Sigmoid colon (tissue), 7 donors: ENCODE measurements around the gene FRMPD4. TPM values are rescaled to one million over a fixed set of nuclear protein-coding genes. Genes with fewer than 3 reads are reported as not detected.

Experiments used
- DNase-seq: peaks from one replicate; pipeline ENCODE4 v3.0.0-alpha.2; 2019
- H3K27ac ChIP-seq, 4 donors: fragments of 200-600 bp; sonication (generic); one replicate each; pipeline ENCODE4 v1.5.1; 2016 to 2019; ENCODE audit warnings: mild to moderate bottlenecking in 1 of 4
- H3K27me3 ChIP-seq, 3 donors: fragments of 200-600 bp; sonication (generic); one replicate each; pipeline ENCODE4 v1.5.1; 2019; ENCODE audit warnings: mild to moderate bottlenecking in 1 of 3
- H3K36me3 ChIP-seq, 4 donors: fragments of 200-600 bp; sonication (generic); one replicate each; pipeline ENCODE4 v1.5.1; 2016 to 2019
- H3K4me1 ChIP-seq, 4 donors: fragments of 200-600 bp; sonication (generic); one replicate each; pipeline ENCODE4 v1.5.1; 2017 to 2019
- H3K4me3 ChIP-seq, 4 donors: fragments of 200-600 bp; sonication (generic); one replicate each; pipeline ENCODE4 v1.5.1; 2017 to 2019; ENCODE audit warnings: mild to moderate bottlenecking in 2 of 4, moderate library complexity in 1 of 4
- H3K9me3 ChIP-seq, 4 donors: fragments of 200-600 bp in 3 of 4; sonication (generic) in 3 of 4; one replicate each; pipeline versions ENCODE4 v1.5.1 to v1.6.1; 2013 to 2019
- CTCF ChIP-seq, 4 experiments: fragments of 450-650 bp in 3 of 4; fragments of 200-600 bp in 1 of 4; IDR thresholded peaks; one replicate each; pipeline ENCODE4 v1.5.1; 2016 to 2019; ENCODE audit warnings: antibody characterized with exemption in 4 of 4, mild to moderate bottlenecking in 3 of 4, moderate library complexity in 2 of 4
- EP300 ChIP-seq, 4 donors: sonication (generic); formaldehyde crosslinking; IDR thresholded peaks; one replicate each; pipeline ENCODE4 v1.6.1; 2017; ENCODE audit warnings: antibody characterized with exemption in 4 of 4
- POLR2A ChIP-seq, 2 donors: fragments of 450-650 bp; IDR thresholded peaks; one replicate each; pipeline ENCODE4 v1.6.1; 2016; ENCODE audit warnings: antibody characterized with exemption in 2 of 2, mild to moderate bottlenecking in 2 of 2, moderate library complexity in 2 of 2
- POLR2AphosphoS5 ChIP-seq, 4 donors: sonication (generic); formaldehyde crosslinking; IDR thresholded peaks; one replicate each; pipeline ENCODE4 v1.6.1; 2017; ENCODE audit warnings: antibody characterized with exemption in 4 of 4
- WGBS, 2 donors: extraction: QIAGEN DNeasy Blood & Tissue Kit; methylation state at CpG; one replicate each; pipeline ENCODE4 v1.1.7; 2013; 5-methylcytosine and 5-hydroxymethylcytosine counted together
- intact Hi-C: fragments of 100-400 bp; cut with DNase I; formaldehyde crosslinking; loops from one replicate; pipeline ENCODE4 v1.15.1; 2023
- polyA plus RNA-seq, 3 donors: library from polyadenylated mRNA; stranded (reverse); fragments of 200-250 nt; gene quantifications; one replicate each; pipeline ENCODE4 v1.2.3, GENCODE V29; 2013
- small RNA-seq, 3 donors: library from RNA; depleted of rRNA; stranded (forward); fragments of <200 nt; gene quantifications; one replicate each; pipeline ENCODE3, GENCODE V24; 2016
- total RNA-seq, 4 donors: library from RNA; depleted of rRNA; stranded (reverse); fragments of >200 nt; gene quantifications; one replicate each; pipeline ENCODE4 v1.1.0, GENCODE V29; 2016
- donor health status: healthy with polysubstance abuse.
- donor health status: Bipolar disorder and iron deficiency.
- donor health status: healthy.

FRMPD4 gene
- total and polyA plus RNA-seq, 7 donors: 0.22 to 5.8 (median 2.9) TPM; not detected in 2

- Histone ChIP-seq H3K4me3 (no peak overlapping the region), H3K4me1 (no peaks in the 10 kb centered on the region), H3K27me3 (no peaks in the 10 kb centered on the region), H3K27ac (no peak overlapping the region), H3K9me3 (no peaks in the 10 kb centered on the region), H3K36me3 (no peaks in the 10 kb centered on the region)
- intact Hi-C loops: loop anchor here (5.0 kb wide), 1 partner anchor 689 kb away; no protein-coding TSS in a partner anchor
- no peak for DNase-seq
- 33 to 34% methylated on average over 22 of the region's 22 CpGs for WGBS, 2 donors
- no peak for TF ChIP-seq POLR2A (IDR thresholded peaks at IDR 0.05)
- no peak for TF ChIP-seq EP300 (IDR thresholded peaks at IDR 0.05)
- no peak for TF ChIP-seq POLR2AphosphoS5 (IDR thresholded peaks at IDR 0.05)
- TF ChIP-seq CTCF (IDR thresholded peaks at IDR 0.05): no peak
These were observed 633.3 kb downstream of the FRMPD4 start for GRCh38 chrX:12771445-12772069.

Small RNA genes within 50 kb of the gene (small RNA-seq; reads per million reads assigned to genes)
- gene AC119619.1 (0 reads per million in 3 donors), gene RF00019 (0 reads per million in 3 donors), gene RN7SKP290 (0 reads per million in 3 donors)
